GM21381 (cell line): ENCODE measurements around the gene RBM17.
A peak's percentile ranks its signal among the peaks of the same experiment; 100 is the strongest.
"Not testable (repeated sequence)": the region's sequence is repeated elsewhere in the genome, so short reads cannot be mapped to it uniquely, and the experiment has no call there.

Experiments
- ATAC-seq: cut with Tn5 transposase; IDR thresholded peaks from one replicate; pipeline ENCODE4 v1.9.1; 2021; ENCODE audit warnings: mild to moderate bottlenecking, moderate library complexity; ENCODE audit not compliant: unreplicated experiment

The RBM17 gene

DNA sequence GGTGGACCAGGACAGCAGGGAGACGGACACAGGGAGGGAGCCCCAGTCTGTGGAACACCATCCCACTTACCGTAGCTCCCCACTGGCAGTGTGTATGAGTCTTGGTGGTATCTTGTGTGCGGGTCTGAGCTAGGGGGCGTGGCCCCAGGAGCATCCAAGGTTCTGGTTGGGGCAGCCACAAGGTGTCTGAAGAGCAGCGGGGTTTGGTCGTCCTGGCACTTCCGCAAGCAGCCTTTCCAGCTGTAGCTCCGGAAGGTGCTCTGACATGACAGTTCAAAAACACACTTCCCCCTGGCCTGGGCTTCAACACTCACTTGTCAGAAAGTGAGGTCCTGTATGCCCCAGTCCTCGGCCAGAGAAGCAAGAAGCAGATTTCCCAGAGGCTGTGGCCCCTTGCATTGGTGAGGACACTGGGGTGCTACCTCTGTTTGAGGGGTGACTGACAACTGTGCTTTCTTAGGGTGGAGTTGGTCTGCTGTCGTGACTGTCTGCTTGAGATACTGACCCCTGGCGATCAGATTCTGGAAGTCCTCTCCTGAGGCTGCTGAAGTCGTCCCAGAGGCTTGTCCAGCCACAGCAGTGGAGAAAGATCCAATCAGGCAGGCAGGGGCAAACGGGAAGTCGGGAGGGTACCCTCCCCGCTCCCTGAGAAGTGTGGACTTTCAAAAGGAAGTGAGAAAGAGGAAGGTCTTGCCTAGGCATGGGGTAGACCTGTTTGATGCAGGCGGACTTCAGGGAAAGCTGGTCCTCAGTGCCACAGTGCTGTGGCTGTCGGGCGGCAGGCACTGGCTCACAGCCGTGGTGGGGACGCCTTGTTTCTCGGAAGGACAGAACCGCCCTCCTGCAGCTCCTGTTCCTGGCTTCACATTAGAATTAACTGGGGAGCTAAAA is 62.5 kb downstream of the RBM17 start:
- peak; percentile 67 for ATAC-seq

- ATAC-seq = no peak
Measured at GRCh38 chr10:6153845-6154244, 65.0 kb downstream of the RBM17 start.

GRCh38 chr10:6154566-6154965 is 65.7 kb downstream of the RBM17 start:
- ATAC-seq = no peak

DNA sequence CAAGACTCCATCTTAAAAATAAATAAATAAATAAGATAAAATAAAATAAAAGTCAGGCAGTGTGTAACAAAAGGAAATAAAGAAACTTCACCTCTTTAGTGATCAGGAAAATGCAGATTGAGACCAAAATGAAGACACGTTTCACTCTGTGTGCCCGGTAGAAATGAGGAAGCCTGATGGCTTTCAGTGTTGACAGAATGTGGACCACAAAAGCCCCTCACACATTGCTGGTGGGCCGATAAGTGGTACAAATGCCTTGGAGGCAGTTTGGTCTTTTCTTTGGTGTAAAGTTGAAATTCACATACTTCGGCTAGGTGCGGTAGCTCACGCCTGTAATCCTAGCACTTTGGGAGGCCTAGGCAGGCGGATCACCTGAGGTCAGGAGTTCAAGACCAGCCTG is 69.4 kb downstream of the RBM17 start:
- no peak for ATAC-seq

DNA sequence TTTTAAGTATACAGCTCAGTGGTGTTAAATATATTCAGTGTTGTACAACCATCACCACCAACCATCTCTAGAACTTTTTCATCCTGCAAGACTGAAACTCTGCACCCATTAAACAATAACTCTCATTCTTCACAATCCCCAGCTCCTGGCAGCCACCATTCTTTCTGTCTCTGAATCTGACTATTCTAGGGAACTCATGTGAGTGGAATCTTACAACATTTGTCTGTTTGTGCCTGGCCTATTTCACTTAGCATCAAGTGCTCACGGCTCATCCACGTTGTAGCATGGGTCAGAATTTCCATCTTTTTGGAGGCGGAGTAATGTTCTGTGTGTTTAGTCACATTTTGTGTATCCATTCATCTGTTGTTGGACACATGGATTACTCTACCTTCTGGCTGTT is 73.1 kb downstream of the RBM17 start:
- ATAC-seq = no peak

- no peak for ATAC-seq
Measured at GRCh38 chr10:6162589-6163356, 73.9 kb downstream of the RBM17 start.

DNA sequence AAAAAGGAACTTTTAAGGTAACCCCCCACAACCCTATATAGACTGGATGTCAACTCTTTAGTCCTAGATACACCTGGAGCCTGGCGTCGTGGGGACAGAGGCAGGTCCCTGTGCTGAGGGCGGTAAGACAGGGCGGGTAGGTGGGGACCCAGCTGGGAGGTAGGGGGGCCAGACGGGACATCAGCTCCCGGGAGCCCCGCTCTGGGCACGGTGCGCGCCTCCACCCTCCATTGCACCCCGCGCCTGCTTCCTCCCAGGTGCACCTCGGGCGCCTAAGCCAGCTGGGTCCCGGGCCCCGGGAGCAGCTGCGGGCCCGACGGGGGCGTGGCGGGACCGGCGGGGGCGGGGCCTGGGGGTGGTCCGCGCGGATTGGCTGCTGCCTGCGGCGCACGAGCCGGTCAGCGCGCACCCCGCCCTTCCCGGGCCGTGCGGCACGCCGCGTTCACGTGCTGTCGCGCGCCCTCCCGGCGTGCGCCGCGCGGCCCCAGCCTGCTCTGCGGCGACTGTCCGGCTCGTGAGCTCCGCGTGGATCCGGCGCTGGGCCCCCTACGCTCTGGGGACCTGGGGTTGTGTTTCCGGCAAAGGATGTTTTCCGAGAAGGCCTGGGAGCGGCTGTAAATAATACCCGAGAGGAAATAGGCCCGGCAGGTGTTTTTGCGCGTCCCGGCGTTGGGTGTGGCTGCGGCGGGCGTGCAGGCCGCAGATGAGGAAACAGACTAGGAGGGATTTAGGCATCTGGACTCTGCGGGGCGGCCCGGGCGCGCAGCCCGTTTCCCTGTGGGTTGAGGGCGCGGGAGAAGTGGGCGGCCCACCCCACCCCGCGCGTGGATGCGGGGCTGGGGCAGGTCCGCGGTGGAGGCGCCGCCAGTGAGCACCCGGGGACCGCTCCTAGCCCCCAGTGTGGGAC is 74.8 kb downstream of the RBM17 start:
- peak; percentile 95 for ATAC-seq

DNA sequence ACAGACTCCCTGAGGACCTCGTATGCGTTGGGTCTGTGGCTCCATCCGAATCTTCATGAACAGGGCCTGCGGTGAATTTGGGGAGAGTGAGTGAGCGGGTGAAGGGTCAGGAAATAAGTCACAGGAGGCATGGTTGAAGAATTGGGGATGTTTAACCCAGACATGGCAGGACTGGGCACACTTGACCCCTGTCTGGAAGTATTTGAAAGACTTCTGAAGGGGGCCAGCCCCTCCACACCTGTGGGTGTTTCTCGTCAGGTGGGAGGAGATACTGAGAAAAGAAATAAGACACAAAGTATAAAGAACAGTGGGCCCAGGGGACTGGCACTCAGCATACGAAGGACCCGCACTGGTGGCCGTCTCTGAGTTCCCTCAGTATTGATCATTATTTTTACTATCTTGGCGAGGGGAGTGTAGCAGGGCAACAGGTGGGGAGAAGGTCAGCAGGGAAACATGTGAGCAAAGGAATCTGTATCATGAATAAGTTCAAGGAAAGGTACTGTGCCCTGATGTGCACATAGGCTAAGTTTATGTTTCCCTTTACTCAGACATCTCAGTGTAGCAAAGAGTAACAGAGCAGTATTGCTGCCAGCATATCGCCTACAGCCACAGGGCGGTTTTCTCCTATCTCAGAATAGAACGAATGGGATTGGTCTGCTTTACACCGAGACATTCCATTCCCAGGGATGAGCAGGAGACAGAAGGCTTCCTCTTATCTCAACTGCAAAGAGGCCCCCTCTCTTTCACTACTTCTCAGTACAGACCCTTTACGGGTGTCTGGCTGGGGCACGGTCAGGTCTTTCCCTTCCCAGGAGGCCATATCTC is 75.6 kb downstream of the RBM17 start:
- ATAC-seq = no peak

DNA sequence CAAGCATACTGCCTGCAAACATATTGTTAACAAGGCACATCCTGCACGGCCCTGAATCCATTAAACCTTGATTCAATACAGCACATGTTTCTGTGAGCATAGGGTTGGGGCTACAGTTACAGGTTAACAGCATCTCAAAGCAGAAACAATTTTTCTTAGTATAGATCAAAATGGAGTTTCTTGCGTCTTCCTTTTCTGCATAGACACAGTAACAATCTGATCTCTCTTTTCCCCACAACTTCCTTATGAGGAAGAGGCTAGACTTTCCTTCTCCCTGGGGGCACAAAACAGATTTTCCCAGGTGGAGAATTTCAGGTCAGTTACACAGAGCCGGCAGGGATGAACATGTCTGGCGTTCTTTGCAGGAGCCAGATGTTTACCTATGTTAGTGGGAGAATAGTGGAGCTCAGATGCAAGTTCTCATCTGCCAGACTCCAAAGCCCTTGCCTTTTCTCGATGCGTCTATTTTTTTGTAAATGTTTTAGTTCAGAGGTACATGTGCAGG is 76.4 kb downstream of the RBM17 start:
- no peak for ATAC-seq

- not testable (repeated sequence) for ATAC-seq
Measured at GRCh38 chr10:6165933-6166332, 77.1 kb downstream of the RBM17 start.
